ENCODE measurements around the gene CXorf58.

DNA sequence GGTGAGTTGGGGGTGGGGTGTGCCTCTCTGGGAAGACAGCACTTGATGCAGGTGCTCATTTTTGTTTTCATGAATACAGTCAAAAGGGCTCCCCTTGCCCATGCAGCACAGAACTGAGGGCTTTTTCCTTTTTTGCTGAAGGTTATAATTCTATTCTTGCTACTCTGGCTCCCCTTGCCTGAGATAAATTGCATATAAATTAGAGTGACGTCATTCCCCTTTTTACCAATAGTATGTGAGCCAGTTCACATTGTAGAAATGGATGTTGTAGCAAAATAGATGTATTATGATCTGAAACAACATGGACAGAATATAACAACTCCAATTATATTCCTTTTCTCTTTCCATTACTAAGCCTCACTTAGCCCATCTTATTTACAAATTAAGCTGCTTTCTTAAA is 28.4 kb downstream of the CXorf58 start:
- TF ChIP-seq, protein P1, sequence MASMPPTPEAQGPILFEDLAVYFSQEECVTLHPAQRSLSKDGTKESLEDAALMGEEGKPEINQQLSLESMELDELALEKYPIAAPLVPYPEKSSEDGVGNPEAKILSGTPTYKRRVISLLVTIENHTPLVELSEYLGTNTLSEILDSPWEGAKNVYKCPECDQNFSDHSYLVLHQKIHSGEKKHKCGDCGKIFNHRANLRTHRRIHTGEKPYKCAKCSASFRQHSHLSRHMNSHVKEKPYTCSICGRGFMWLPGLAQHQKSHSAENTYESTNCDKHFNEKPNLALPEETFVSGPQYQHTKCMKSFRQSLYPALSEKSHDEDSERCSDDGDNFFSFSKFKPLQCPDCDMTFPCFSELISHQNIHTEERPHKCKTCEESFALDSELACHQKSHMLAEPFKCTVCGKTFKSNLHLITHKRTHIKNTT (CRISPR knock-in tag; IDR thresholded peaks at IDR 0.05): no peak
- no peak for TF ChIP-seq ZNF766 (CRISPR knock-in tag; IDR thresholded peaks at IDR 0.05; ENCODE audit: borderline replicate concordance)
- no peak for TF ChIP-seq ZBTB49 (CRISPR knock-in tag; IDR thresholded peaks at IDR 0.05; ENCODE audit: borderline replicate concordance)
- TF ChIP-seq, protein P2, sequence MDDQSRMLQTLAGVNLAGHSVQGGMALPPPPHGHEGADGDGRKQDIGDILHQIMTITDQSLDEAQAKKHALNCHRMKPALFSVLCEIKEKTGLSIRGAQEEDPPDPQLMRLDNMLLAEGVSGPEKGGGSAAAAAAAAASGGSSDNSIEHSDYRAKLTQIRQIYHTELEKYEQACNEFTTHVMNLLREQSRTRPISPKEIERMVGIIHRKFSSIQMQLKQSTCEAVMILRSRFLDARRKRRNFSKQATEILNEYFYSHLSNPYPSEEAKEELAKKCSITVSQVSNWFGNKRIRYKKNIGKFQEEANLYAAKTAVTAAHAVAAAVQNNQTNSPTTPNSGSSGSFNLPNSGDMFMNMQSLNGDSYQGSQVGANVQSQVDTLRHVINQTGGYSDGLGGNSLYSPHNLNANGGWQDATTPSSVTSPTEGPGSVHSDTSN (CRISPR knock-in tag; IDR thresholded peaks at IDR 0.05; ENCODE audit: borderline replicate concordance): no peak
